Measurements from ENCODE around the gene TAS2R10. TPM values are rescaled to one million over a fixed set of nuclear protein-coding genes. Genes with fewer than 3 reads are reported as not detected.

TAS2R10 gene
- total RNA-seq, 6 experiments from 2014 or later, result 0.37 to 0.65 (median 0.39) TPM; not detected in 3

DNA sequence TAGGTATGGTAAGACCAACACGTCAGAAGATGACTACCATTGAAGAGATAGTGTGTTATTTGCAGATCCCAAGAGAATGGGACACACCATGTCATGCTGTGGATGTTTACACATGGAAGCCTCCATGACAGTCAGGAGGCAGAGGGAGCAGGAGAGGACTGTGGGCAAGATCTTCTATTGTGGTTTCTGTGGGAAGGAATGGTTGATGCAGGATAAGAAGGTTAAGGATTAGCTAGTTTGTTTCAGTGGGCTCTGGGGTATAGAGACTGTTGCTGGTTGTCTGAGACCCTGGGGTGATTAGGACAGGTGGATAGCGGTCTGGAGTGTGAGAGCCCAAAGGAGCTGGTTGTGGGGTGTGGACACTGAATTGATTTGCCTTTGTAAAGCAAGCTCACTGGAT is 47.1 kb downstream of the TAS2R10 start:
- no peak for TF ChIP-seq POLR2A (IDR thresholded peaks at IDR 0.05)
- TF ChIP-seq, protein P1, sequence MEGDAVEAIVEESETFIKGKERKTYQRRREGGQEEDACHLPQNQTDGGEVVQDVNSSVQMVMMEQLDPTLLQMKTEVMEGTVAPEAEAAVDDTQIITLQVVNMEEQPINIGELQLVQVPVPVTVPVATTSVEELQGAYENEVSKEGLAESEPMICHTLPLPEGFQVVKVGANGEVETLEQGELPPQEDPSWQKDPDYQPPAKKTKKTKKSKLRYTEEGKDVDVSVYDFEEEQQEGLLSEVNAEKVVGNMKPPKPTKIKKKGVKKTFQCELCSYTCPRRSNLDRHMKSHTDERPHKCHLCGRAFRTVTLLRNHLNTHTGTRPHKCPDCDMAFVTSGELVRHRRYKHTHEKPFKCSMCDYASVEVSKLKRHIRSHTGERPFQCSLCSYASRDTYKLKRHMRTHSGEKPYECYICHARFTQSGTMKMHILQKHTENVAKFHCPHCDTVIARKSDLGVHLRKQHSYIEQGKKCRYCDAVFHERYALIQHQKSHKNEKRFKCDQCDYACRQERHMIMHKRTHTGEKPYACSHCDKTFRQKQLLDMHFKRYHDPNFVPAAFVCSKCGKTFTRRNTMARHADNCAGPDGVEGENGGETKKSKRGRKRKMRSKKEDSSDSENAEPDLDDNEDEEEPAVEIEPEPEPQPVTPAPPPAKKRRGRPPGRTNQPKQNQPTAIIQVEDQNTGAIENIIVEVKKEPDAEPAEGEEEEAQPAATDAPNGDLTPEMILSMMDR (IDR thresholded peaks at IDR 0.05), result no peak
- ATAC-seq (no peak), DNase-seq (no peak)
- no peaks in the 10 kb centered on the region for H3K36me3 ChIP-seq
- WGBS (ENCODE audit: insufficient coverage, low coverage, low lambda C conversion rate, missing lambda C conversion rate), result 79% methylated on average over 2 of the region's 2 CpGs
- no peaks in the 10 kb centered on the region for H3K27me3 ChIP-seq
- no peak overlapping the region for H3K27ac ChIP-seq
- no peaks in the 10 kb centered on the region for H3K9me3 ChIP-seq
- H3K4me1 ChIP-seq, result no peaks in the 10 kb centered on the region
- intact Hi-C loops (cut with DNase I), result no loop called here
- no peak overlapping the region for H3K4me3 ChIP-seq

Small RNAs within 50 kb of the gene (small RNA-seq; reads per million reads assigned to genes)
- gene PRR4, result 0 reads per million in 2 experiments

Other genes with a start within 250 kb of the TAS2R10 start
- 10 to 100 TPM in 1 of 6 experiments, 1 to 10 TPM in 5; 6.6 to 11.8 (median 9.6) TPM for gene MAGOHB, start 212.7 kb downstream of the TAS2R10 start, total RNA-seq
- not detected for gene STYK1, start 152.3 kb downstream of the TAS2R10 start, total RNA-seq
- gene YBX3, start 103.0 kb downstream of the TAS2R10 start, total RNA-seq, result 10 to 100 TPM; 16.0 to 34.2 (median 23.2) TPM
- not detected for gene TAS2R7, start 23.7 kb downstream of the TAS2R10 start, total RNA-seq
- gene TAS2R8, start 19.1 kb downstream of the TAS2R10 start, total RNA-seq, result not detected
- not detected for gene TAS2R9, start 16.2 kb downstream of the TAS2R10 start, total RNA-seq
- 1 to 10 TPM in 2 of 6 experiments, under 1 TPM in 4; 0.68 to 1.6 (median 0.99) TPM for gene PRR4, start 23.1 kb upstream of the TAS2R10 start, total RNA-seq
- gene PRH1, start 57.9 kb upstream of the TAS2R10 start, total RNA-seq, result 10 to 100 TPM in 3 of 6 experiments, 1 to 10 TPM in 3; 6.7 to 20.3 (median 10.1) TPM
- 1 to 10 TPM in 2 of 6 experiments, under 1 TPM in 4; 0.51 to 2.4 (median 0.81) TPM for gene TAS2R13, start 83.2 kb upstream of the TAS2R10 start, total RNA-seq
- not detected for gene PRH2, start 102.9 kb upstream of the TAS2R10 start, total RNA-seq
- 1 to 10 TPM in 3 of 6 experiments, under 1 TPM in 3; 0.81 to 4.2 (median 1.6) TPM for gene TAS2R14, start 112.9 kb upstream of the TAS2R10 start, total RNA-seq
- gene TAS2R50, start 160.6 kb upstream of the TAS2R10 start, total RNA-seq, result 1 to 10 TPM in 2 of 6 experiments, under 1 TPM in 4; 0.60 to 1.7 (median 0.78) TPM
- 1 to 10 TPM in 4 of 6 experiments, under 1 TPM in 2; 0.46 to 3.0 (median 1.6) TPM for gene TAS2R20, start 171.9 kb upstream of the TAS2R10 start, total RNA-seq
- gene TAS2R19, start 196.3 kb upstream of the TAS2R10 start, total RNA-seq, result 1 to 10 TPM; 1.1 to 3.8 (median 1.8) TPM
- gene TAS2R31, start 205.0 kb upstream of the TAS2R10 start, total RNA-seq, result 1 to 10 TPM in 5 of 6 experiments, under 1 TPM in 1; 0.95 to 4.9 (median 2.3) TPM
- 1 to 10 TPM in 3 of 6 experiments, under 1 TPM in 3; 0.51 to 2.6 (median 0.88) TPM for gene TAS2R46, start 235.9 kb upstream of the TAS2R10 start, total RNA-seq